Measurements from ENCODE around the gene RALGAPB. TPM values are rescaled to one million over a fixed set of nuclear protein-coding genes. Genes with fewer than 3 reads are reported as not detected.

The RALGAPB gene
- total RNA-seq, 1 donor: 40.6 TPM

DNA sequence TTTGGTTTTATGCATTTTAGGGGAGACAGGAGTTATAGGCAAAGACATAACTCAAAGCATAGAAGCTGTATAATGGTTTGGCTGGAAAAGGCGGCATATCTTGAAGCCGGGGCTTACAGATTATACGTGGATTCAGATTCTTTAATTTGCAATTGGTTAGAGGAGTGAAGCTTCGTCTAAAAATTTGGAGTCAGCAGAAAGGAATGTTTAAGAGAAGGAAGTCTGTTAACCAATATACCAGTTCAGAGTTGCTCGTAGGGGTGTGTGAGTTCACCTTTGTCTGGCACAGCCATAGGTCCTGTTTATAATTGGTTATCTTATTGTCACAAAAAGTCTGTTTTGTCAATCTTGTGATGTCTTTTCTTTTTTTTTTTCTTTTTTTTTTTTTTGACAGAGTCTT, 137.9 kb downstream of the RALGAPB start:
- Histone ChIP-seq H3K9me3 (ENCODE audit: low read depth, low read length) (no peaks in the 10 kb centered on the region), H3K4me1 (ENCODE audit: insufficient read depth, low read length) (no peaks in the 10 kb centered on the region), H3K27me3 (ENCODE audit: insufficient read depth, low read length) (peaks cover 6% of the 10 kb centered on the region), H3K4me3 (ENCODE audit: low read length) (no peak overlapping the region)

DNA sequence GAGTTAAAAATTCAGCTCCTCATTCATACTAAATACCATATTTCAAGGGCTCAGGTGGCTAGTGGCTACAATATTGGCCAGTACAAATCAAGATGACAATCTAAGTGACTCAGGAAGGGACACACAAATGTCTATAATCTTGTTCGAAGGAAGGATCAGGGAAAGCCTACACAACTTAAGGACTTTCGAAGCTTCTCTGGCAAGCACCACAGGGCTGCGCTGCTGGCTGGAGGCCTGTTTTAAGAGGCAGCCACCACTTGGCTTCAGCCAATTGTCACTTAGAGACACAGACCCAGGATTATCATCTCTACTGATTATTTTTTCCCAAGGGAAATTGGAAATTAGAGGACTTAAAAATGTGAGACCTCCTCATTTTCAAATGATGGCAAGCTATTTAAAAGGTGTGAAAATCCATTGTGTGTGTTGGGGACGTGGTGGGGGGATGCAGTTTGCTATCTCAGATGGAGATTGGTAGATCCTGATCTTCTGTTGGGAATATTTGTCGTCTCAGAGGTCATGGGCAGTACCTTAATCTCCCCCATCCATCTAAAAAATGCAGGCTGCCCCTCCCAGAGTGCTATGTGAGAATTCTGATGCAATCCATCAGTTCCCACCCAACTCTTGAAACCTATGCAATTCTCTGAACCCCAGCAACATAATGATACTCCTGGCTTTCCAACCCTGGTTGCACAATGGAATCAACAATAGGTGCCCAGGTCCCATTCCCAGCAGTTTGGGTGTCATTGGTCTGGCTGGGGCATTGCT, 140.3 kb downstream of the RALGAPB start:
- H3K27me3 ChIP-seq (ENCODE audit: insufficient read depth, low read length): no peaks in the 10 kb centered on the region
- no peaks in the 10 kb centered on the region for H3K9me3 ChIP-seq (ENCODE audit: low read depth, low read length)
- no peak overlapping the region for H3K4me3 ChIP-seq (ENCODE audit: low read length)
- no peaks in the 10 kb centered on the region for H3K4me1 ChIP-seq (ENCODE audit: insufficient read depth, low read length)

DNA sequence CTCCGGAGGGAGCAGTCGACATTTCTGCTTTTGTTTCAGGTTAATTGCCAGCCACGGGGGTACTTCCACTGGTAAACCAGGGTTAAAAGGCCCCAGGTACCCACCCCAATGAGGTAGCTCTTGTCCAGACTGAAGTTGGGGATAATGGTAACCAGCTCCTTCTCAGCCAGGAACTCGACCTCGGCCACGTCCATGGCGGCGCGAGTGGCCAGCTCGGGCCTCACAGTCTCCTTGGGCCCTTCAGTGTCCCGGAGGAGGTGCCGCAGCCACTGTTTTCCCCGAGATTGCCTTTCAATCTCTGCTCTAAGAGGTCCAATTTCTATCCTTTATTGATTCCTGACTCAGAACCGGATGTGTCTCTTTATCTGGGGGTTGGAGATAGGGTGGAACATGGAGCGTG, 142.6 kb downstream of the RALGAPB start:
- Histone ChIP-seq H3K4me1 (ENCODE audit: insufficient read depth, low read length) (no peaks in the 10 kb centered on the region), H3K27me3 (ENCODE audit: insufficient read depth, low read length) (no peaks in the 10 kb centered on the region), H3K4me3 (ENCODE audit: low read length) (no peak overlapping the region), H3K9me3 (ENCODE audit: low read depth, low read length) (no peaks in the 10 kb centered on the region)

DNA sequence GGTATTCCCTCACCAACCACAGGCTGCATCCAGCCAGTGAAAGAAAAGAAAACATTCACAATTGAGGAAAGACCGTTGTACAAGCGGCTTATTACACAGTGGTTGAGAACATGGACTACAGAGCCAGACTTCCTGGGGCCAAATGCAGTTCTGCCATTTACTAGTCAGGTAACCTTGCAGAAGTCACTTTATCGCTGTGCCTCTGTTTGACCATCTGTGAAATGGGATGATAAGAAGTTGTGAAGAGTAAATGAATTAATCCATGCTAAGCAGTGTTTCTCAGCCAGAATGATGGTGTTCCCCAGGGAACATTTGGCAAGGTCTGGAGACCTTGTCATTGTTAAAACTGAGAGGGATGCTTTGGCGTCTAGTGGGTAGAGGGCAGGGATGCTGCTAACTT, 143.8 kb downstream of the RALGAPB start:
- Histone ChIP-seq H3K9me3 (ENCODE audit: low read depth, low read length) (no peaks in the 10 kb centered on the region), H3K4me1 (ENCODE audit: insufficient read depth, low read length) (no peaks in the 10 kb centered on the region), H3K4me3 (ENCODE audit: low read length) (no peak overlapping the region), H3K27me3 (ENCODE audit: insufficient read depth, low read length) (no peaks in the 10 kb centered on the region)

DNA sequence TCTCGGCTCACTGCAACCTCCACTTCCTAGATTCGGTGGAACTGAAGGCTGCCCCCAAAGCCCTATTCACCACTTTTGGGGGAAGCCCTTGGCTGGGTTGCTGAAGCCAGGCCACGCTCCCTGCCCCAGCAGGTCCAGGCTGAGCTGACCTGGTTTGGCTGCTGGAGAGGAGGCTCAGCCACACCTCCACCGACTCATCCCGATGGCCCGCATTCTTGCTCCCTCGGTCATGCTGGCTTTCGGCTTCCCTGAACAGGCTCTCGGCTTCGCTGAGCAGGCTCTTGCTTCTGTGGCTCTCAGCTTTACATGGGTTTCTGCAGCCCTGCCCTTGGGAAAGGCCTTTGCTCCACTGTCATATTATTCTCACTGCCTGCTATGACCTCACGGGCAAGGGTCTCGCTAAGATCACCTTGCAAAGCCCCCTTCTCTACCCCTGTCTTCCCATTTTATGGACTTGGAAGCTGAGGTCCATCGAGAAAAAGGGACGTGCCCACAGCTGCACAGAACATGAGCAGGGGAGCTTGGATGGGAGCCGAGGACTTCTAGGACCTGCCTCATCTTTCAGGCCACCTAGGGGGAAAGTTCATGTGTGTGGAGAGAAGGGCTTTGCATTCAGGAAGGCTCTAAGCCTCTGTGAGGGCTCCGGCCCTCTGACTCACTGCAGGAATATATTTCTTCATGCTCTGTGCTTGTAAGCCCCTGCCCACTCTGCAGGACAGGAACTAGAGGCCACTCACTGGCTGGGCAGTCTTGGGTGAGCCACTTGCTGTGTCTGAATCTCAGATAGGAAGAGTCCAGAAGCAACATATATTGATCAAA, 144.6 kb downstream of the RALGAPB start:
- no peak overlapping the region for H3K4me3 ChIP-seq (ENCODE audit: low read length)
- H3K4me1 ChIP-seq (ENCODE audit: insufficient read depth, low read length): no peaks in the 10 kb centered on the region
- H3K27me3 ChIP-seq (ENCODE audit: insufficient read depth, low read length): no peaks in the 10 kb centered on the region
- H3K9me3 ChIP-seq (ENCODE audit: low read depth, low read length): no peaks in the 10 kb centered on the region

DNA sequence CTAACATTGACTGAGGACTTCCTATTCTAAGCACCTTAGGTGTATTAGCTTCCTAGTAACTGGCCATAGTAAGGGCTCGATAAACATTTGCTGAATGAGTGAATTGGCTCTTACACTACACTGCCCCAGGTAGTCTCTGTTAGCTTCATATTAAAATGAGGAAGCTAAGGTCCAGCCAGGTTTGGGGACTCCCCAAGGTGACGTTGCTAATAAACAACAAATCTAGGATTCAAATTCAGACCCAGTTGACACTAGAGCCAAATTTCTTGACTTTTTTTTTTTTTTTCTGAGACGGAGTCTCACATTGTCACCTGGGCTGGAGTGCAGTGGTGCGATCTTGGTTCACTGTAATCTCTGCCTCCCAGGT, 145.2 kb downstream of the RALGAPB start:
- no peaks in the 10 kb centered on the region for H3K27me3 ChIP-seq (ENCODE audit: insufficient read depth, low read length)
- no peak overlapping the region for H3K4me3 ChIP-seq (ENCODE audit: low read length)
- H3K9me3 ChIP-seq (ENCODE audit: low read depth, low read length): no peaks in the 10 kb centered on the region

DNA sequence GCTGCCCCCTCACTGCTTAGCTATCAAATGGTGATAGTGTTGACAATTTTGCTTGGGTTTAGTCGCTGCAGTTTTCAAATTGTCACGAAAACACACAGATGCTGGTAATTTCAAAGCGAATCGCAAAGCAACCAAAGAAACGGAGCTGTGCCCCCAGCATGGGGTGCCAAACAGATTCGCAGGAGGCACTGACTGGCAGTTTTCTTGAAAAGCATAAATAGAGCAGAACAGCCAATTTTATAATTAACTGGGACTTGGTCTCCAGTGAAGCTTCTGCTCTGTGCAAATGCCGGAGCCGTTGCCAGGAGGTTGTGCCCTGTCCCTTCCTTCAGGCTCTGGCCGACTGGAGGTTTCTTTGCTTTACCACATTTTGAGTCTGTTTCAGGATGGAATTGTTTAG, 147.8 kb downstream of the RALGAPB start:
- Histone ChIP-seq H3K4me1 (ENCODE audit: insufficient read depth, low read length) (no peaks in the 10 kb centered on the region), H3K4me3 (ENCODE audit: low read length) (no peak overlapping the region), H3K27me3 (ENCODE audit: insufficient read depth, low read length) (no peaks in the 10 kb centered on the region), H3K9me3 (ENCODE audit: low read depth, low read length) (no peaks in the 10 kb centered on the region)

More for the DNA sequence above, 145.2 kb downstream of the RALGAPB start:
- H3K4me1 ChIP-seq (ENCODE audit: insufficient read depth, low read length): no peaks in the 10 kb centered on the region

DNA sequence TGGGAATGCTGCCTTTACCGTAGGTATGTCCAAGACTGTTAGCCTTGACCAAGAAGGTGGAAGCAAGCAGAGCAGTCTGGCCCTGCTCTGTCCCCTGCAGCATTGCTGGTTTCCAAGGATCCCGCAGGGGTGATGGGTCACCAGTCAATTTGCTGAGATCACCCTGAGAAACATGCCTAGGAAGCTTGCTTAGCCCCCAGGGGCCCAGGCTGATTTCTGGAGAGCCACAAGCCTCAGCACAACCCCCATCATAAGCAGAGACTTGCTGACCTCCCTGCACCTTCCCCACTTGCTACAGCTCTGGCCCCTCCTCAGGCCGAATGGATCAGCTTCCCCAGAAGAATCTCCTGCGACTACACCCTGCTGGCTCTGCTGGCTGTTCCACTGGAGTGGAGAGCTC, 150.4 kb downstream of the RALGAPB start:
- Histone ChIP-seq H3K27me3 (ENCODE audit: insufficient read depth, low read length) (no peaks in the 10 kb centered on the region), H3K4me1 (ENCODE audit: insufficient read depth, low read length) (no peaks in the 10 kb centered on the region), H3K9me3 (ENCODE audit: low read depth, low read length) (no peaks in the 10 kb centered on the region), H3K4me3 (ENCODE audit: low read length) (no peak overlapping the region)

DNA sequence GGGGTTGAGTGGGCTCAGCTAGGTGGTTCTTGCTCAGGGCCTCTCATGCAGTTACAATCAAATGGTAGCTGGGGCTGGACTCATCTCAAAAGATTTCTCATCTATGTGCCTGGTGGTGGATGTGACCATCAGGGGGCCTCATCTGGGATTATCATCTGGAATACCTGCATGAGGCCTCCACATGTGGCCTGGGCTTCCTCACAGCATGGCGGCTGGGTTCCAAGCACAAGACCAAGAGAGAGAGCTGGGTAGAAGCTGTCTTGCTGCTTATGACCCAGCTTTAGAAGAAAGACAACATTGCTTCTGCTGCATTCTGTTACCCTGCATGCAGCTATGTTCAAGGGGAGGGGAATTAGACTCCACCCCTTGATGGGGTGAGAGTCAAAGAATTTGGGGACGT, 151.4 kb downstream of the RALGAPB start:
- Histone ChIP-seq H3K4me1 (ENCODE audit: insufficient read depth, low read length) (no peaks in the 10 kb centered on the region), H3K27me3 (ENCODE audit: insufficient read depth, low read length) (no peaks in the 10 kb centered on the region), H3K4me3 (ENCODE audit: low read length) (no peak overlapping the region)

DNA sequence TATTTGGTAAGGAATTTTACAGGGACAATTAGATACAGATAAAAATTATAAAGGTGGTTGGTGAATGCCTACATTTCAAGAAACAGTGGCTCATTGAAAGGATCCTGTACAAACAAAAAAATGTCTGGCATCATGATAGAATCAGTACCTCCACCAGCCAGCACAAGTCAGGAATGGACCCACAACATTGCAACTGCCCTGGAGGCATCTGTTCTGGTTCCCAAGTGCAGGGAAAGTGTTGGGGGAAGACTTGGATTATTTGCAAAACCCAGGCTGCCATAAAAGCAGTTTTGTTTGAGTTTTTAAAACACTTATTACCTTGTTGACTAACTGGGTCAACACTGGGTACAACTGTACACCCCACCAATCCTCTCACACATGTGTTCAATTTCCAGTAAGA, 153.3 kb downstream of the RALGAPB start:
- Histone ChIP-seq H3K27me3 (ENCODE audit: insufficient read depth, low read length) (no peaks in the 10 kb centered on the region), H3K4me3 (ENCODE audit: low read length) (no peak overlapping the region), H3K9me3 (ENCODE audit: low read depth, low read length) (no peaks in the 10 kb centered on the region), H3K4me1 (ENCODE audit: insufficient read depth, low read length) (no peaks in the 10 kb centered on the region)

More for the DNA sequence above, 151.4 kb downstream of the RALGAPB start:
- no peaks in the 10 kb centered on the region for H3K9me3 ChIP-seq (ENCODE audit: low read depth, low read length)

DNA sequence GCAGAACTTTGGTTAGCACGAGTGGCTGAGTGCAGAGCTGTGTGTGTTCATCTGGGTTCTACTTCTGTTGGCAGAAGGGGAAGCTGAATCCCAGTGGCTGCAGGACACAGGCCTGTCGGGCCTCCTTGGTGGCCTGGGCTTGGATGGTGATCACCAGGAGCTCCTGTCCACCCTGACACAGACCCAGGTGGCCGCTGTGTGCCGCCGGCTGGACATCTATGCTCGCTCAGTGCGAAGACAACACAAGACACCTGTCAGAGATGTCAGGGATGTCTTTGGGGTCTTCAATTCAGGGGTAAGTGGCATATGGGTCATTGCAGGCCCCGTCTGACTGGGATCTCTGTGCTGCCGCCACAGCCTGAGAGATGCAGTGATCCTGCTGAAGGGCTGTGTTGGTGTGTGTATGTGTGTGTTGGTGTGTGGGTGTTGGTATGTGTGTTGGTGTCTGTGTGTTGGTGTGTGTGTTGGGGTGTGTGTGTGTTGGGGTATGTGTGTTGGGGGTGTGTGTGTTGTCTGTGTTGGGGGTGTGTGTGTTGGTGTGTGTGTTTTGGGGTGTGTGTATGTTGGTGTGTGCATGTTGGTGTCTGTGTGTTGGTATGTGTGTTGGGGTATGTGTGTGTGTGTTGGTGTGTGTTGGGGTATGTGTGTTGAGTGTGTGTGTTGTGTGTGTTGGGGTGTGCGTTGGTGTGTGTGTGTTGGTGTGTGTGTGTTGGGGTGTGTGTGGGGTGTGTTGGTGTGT, 154.4 kb downstream of the RALGAPB start:
- Histone ChIP-seq H3K27me3 (ENCODE audit: insufficient read depth, low read length) (no peaks in the 10 kb centered on the region), H3K9me3 (ENCODE audit: low read depth, low read length) (no peaks in the 10 kb centered on the region), H3K4me1 (ENCODE audit: insufficient read depth, low read length) (no peaks in the 10 kb centered on the region), H3K4me3 (ENCODE audit: low read length) (no peak overlapping the region)

Other genes with a start within 250 kb of the RALGAPB start
- 0.10 TPM for gene KIAA1755, start 212.1 kb upstream of the RALGAPB start, total RNA-seq
- 5.5 TPM for gene BPI, start 168.7 kb upstream of the RALGAPB start, total RNA-seq
- gene LBP, start 126.4 kb upstream of the RALGAPB start, total RNA-seq: not detected
- 18.6 TPM for gene SNHG17, start 37.5 kb upstream of the RALGAPB start, total RNA-seq
- not detected for gene ADIG, start 108.4 kb downstream of the RALGAPB start, total RNA-seq
- not detected for gene ARHGAP40, start 129.0 kb downstream of the RALGAPB start, total RNA-seq

Data from mononuclear cell (primary cell).